ENCODE results near the gene MYH7. TPM values are rescaled to one million over a fixed set of nuclear protein-coding genes. Genes with fewer than 3 reads are reported as not detected.

MYH7 gene
- polyA plus RNA-seq, 1 donor from 2014 or later = 0.12 TPM

DNA sequence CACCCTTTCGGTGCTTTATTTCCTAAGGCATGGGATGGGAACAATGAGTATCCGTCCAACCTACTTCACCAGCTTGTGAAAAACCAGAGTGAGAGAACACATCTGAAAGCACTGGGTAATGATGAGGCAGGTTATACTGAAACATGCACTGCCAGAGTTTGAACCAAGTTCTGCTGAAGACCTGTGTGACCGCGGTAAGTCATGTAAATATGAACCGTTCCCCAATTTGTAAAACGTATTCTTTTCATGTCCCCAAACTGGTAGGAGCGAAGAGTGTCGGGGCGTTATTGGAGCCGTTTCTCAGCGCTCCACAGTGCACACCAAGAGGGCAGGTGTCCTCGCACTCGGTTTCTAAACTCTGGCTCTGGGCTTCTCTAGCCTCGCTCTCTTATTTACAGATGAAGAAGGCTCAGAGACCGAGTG lies 33.3 kb upstream of the MYH7 start:
- Histone ChIP-seq H3K9ac (ENCODE audit: low read length) (peak overlapping the region; percentile 48), H3K27me3 (ENCODE audit: insufficient read depth, low read depth, low read length) (no peaks in the 10 kb centered on the region), H3K27ac (ENCODE audit: low read length) (peak overlapping the region; percentile 82), H3F3A (ENCODE audit: insufficient read depth, low read length, poor library complexity, severe bottlenecking) (peaks cover 5% of the 10 kb centered on the region), H3K36me3 (ENCODE audit: insufficient read depth, low read length) (no peaks in the 10 kb centered on the region), H3K9me2 (ENCODE audit: insufficient read depth, low read length) (no peaks in the 10 kb centered on the region), H2AFZ (ENCODE audit: low read depth, low read length) (peak overlapping the region; percentile 47), H4K20me1 (ENCODE audit: insufficient read depth) (no peaks in the 10 kb centered on the region), H3K79me2 (replicated peaks; ENCODE audit: insufficient read depth, low read length) (peaks cover 18% of the 10 kb centered on the region), H3K4me2 (ENCODE audit: low read length) (no peak overlapping the region), H3K4me3 (ENCODE audit: low read length) (peak overlapping the region; percentile 45), H3K9me3 (ENCODE audit: low read length) (no peaks in the 10 kb centered on the region)
- TF ChIP-seq MXI1 (conservative IDR thresholded peaks at IDR 0.05; ENCODE audit: poor library complexity, severe bottlenecking) = no peak
- no peak for TF ChIP-seq SMC3 (conservative IDR thresholded peaks at IDR 0.05; ENCODE audit: poor library complexity)
- no peak for TF ChIP-seq EZH2 (IDR thresholded peaks at IDR 0.05; ENCODE audit: borderline replicate concordance, insufficient read depth, low read length, poor library complexity, severe bottlenecking)
- no peak for TF ChIP-seq TAF1 (IDR thresholded peaks at IDR 0.05; ENCODE audit: low read depth)
- TF ChIP-seq POLR2AphosphoS5 (IDR thresholded peaks at IDR 0.05) = no peak
- TF ChIP-seq CTCF (IDR thresholded peaks at IDR 0.05; ENCODE audit: poor library complexity, severe bottlenecking) = no peak
- TF ChIP-seq, protein P1, sequence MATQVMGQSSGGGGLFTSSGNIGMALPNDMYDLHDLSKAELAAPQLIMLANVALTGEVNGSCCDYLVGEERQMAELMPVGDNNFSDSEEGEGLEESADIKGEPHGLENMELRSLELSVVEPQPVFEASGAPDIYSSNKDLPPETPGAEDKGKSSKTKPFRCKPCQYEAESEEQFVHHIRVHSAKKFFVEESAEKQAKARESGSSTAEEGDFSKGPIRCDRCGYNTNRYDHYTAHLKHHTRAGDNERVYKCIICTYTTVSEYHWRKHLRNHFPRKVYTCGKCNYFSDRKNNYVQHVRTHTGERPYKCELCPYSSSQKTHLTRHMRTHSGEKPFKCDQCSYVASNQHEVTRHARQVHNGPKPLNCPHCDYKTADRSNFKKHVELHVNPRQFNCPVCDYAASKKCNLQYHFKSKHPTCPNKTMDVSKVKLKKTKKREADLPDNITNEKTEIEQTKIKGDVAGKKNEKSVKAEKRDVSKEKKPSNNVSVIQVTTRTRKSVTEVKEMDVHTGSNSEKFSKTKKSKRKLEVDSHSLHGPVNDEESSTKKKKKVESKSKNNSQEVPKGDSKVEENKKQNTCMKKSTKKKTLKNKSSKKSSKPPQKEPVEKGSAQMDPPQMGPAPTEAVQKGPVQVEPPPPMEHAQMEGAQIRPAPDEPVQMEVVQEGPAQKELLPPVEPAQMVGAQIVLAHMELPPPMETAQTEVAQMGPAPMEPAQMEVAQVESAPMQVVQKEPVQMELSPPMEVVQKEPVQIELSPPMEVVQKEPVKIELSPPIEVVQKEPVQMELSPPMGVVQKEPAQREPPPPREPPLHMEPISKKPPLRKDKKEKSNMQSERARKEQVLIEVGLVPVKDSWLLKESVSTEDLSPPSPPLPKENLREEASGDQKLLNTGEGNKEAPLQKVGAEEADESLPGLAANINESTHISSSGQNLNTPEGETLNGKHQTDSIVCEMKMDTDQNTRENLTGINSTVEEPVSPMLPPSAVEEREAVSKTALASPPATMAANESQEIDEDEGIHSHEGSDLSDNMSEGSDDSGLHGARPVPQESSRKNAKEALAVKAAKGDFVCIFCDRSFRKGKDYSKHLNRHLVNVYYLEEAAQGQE (IDR thresholded peaks at IDR 0.05; ENCODE audit: borderline replicate concordance) = no peak
- TF ChIP-seq EP300 (conservative IDR thresholded peaks at IDR 0.05; ENCODE audit: poor library complexity, severe bottlenecking) = no peak
- TF ChIP-seq RAD21 (conservative IDR thresholded peaks at IDR 0.05) = no peak

DNA sequence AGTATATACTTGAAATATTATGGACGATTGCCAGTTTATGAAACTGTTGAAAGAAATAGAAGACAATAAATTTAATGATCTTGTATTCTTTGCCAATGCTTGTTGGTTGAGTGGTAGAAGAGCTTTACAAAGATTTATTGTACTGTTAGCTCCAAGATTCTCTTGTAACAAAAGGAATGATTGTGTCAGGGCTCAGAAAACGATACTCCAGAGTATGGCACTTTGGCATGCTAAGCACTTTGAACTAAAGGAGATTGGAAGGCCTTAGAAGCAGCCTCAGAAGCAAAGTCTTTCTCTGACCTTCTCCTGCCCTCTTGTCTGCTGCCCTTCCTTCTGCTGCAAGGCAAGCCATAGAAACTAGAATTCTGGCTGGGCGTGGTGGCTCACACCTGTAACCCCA lies 29.8 kb upstream of the MYH7 start:
- H3K27me3 ChIP-seq (ENCODE audit: insufficient read depth, low read depth, low read length) = no peaks in the 10 kb centered on the region
- H3F3A ChIP-seq (ENCODE audit: insufficient read depth, low read length, poor library complexity, severe bottlenecking) = peaks cover 5% of the 10 kb centered on the region
- H4K20me1 ChIP-seq (ENCODE audit: insufficient read depth) = no peaks in the 10 kb centered on the region
- no peak overlapping the region for H3K4me3 ChIP-seq (ENCODE audit: low read length)
- H3K4me2 ChIP-seq (ENCODE audit: low read length) = no peak overlapping the region
- peaks cover 7% of the 10 kb centered on the region for H3K79me2 ChIP-seq (replicated peaks; ENCODE audit: insufficient read depth, low read length)
- H3K9ac ChIP-seq (ENCODE audit: low read length) = no peak overlapping the region
- no peaks in the 10 kb centered on the region for H3K9me2 ChIP-seq (ENCODE audit: insufficient read depth, low read length)
- H3K27ac ChIP-seq (ENCODE audit: low read length) = no peak overlapping the region
- H2AFZ ChIP-seq (ENCODE audit: low read depth, low read length) = no peak overlapping the region
- TF ChIP-seq MXI1 (conservative IDR thresholded peaks at IDR 0.05; ENCODE audit: poor library complexity, severe bottlenecking) (no peak), SMC3 (conservative IDR thresholded peaks at IDR 0.05; ENCODE audit: poor library complexity) (no peak), EP300 (conservative IDR thresholded peaks at IDR 0.05; ENCODE audit: poor library complexity, severe bottlenecking) (no peak), RAD21 (conservative IDR thresholded peaks at IDR 0.05) (no peak), TAF1 (IDR thresholded peaks at IDR 0.05; ENCODE audit: low read depth) (no peak), POLR2AphosphoS5 (IDR thresholded peaks at IDR 0.05) (no peak), CTCF (IDR thresholded peaks at IDR 0.05; ENCODE audit: poor library complexity, severe bottlenecking) (no peak), EZH2 (IDR thresholded peaks at IDR 0.05; ENCODE audit: borderline replicate concordance, insufficient read depth, low read length, poor library complexity, severe bottlenecking) (no peak)
- TF ChIP-seq, protein P1 (IDR thresholded peaks at IDR 0.05; ENCODE audit: borderline replicate concordance) = no peak
- no peaks in the 10 kb centered on the region for H3K36me3 ChIP-seq (ENCODE audit: insufficient read depth, low read length)
- no peaks in the 10 kb centered on the region for H3K9me3 ChIP-seq (ENCODE audit: low read length)

Data from neural cell (in vitro differentiated cells).